Loucy (cell line): ENCODE results near the gene CIAO3.
A peak's percentile ranks its signal among the peaks of the same experiment; 100 is the strongest.

Source experiments
- H2AFZ ChIP-seq: fragments of 200-600 bp; sonication (generic); 2 replicates; pipeline ENCODE4 v1.6.0; 2016; ENCODE audit warnings: antibody characterized with exemption, mild to moderate bottlenecking, low read length, moderate library complexity
- H3F3A ChIP-seq: fragments of 200-600 bp; 2 replicates; pipeline ENCODE4 v1.6.0; 2016; ENCODE audit warnings: antibody characterized with exemption, low read depth, mild to moderate bottlenecking
- H3K27me3 ChIP-seq: fragments of 200-600 bp; sonication (generic); 2 replicates; pipeline ENCODE4 v1.6.1; 2014; ENCODE audit warnings: low read length, mild to moderate bottlenecking; ENCODE audit not compliant: insufficient read depth, poor library complexity, severe bottlenecking
- H3K36me3 ChIP-seq: fragments of 200-600 bp; sonication (generic); 2 replicates; pipeline ENCODE4 v1.6.1; 2016; ENCODE audit warnings: low read length; ENCODE audit not compliant: insufficient read depth
- H3K4me1 ChIP-seq: fragments of 200-600 bp; sonication (generic); 2 replicates; pipeline ENCODE4 v1.5.1; 2014; ENCODE audit warnings: low read length, mild to moderate bottlenecking; ENCODE audit not compliant: insufficient read depth, poor library complexity, severe bottlenecking
- H3K4me2 ChIP-seq: fragments of 200-600 bp; sonication (generic); 2 replicates; pipeline ENCODE4 v1.6.0; 2014; ENCODE audit warnings: antibody characterized with exemption, low read length, low read depth, mild to moderate bottlenecking; ENCODE audit not compliant: poor library complexity, severe bottlenecking
- H3K4me3 ChIP-seq: fragments of 200-600 bp; sonication (generic); 2 replicates; pipeline ENCODE4 v1.5.1; 2014; ENCODE audit warnings: low read length, mild to moderate bottlenecking, mixed read lengths; ENCODE audit not compliant: poor library complexity, severe bottlenecking
- H3K79me2 ChIP-seq: fragments of 200-600 bp; sonication (generic); 2 replicates; pipeline ENCODE4 v1.6.1; 2014; ENCODE audit warnings: low read length; ENCODE audit not compliant: insufficient read depth
- H3K9ac ChIP-seq: fragments of 200-600 bp; sonication (generic); 2 replicates; pipeline ENCODE4 v1.6.0; 2014; ENCODE audit warnings: mild to moderate bottlenecking, low read depth, low read length, moderate library complexity; ENCODE audit not compliant: poor library complexity, severe bottlenecking
- H3K9me2 ChIP-seq: fragments of 200-600 bp; sonication (generic); replicated peaks from 2 replicates; pipeline ENCODE4 v1.6.1; 2016; ENCODE audit warnings: low read depth, low read length, mixed read lengths
- H3K9me3 ChIP-seq: fragments of 200-600 bp; sonication (generic); 2 replicates; pipeline ENCODE4 v1.6.1; 2014; ENCODE audit warnings: mild to moderate bottlenecking, antibody characterized with exemption, low read length, low read depth; ENCODE audit not compliant: insufficient read depth
- H4K20me1 ChIP-seq: fragments of 200-600 bp; sonication (generic); 2 replicates; pipeline ENCODE4 v1.6.0; 2014; ENCODE audit warnings: antibody characterized with exemption, low read length, mild to moderate bottlenecking; ENCODE audit not compliant: insufficient read depth, poor library complexity, severe bottlenecking
- CTCF ChIP-seq: fragments of 200-600 bp; sonication (generic); conservative IDR thresholded peaks from 2 replicates; pipeline ENCODE4 v1.5.1; 2014; ENCODE audit warnings: mild to moderate bottlenecking, antibody characterized with exemption, low read length
- EZH2phosphoT487 ChIP-seq: fragments of 200-600 bp; IDR thresholded peaks from 2 replicates; pipeline ENCODE4 v1.6.1; 2018; ENCODE audit warnings: antibody characterized with exemption, mild to moderate bottlenecking, moderate library complexity, borderline replicate concordance

The CIAO3 gene

GRCh38 chr16:720447-720989 lies 20.3 kb downstream of the CIAO3 start:
- Histone ChIP-seq H3K4me1 (peaks cover 7% of the 10 kb centered on the region), H2AFZ (peak overlapping the region; percentile 73; the same call in 1 of the 2 replicates), H3K9me2 (no peaks in the 10 kb centered on the region), H3K79me2 (no peaks in the 10 kb centered on the region), H3K4me3 (peak overlapping the region; percentile 83), H3K9ac (peak overlapping the region; percentile 91), H3K36me3 (no peaks in the 10 kb centered on the region), H3F3A (no peaks in the 10 kb centered on the region), H3K9me3 (no peaks in the 10 kb centered on the region), H3K4me2 (peak overlapping the region; percentile 85), H3K27me3 (no peaks in the 10 kb centered on the region), H4K20me1 (no peaks in the 10 kb centered on the region)
- TF ChIP-seq EZH2phosphoT487 (no peak), CTCF (0 out of 2 replicates have a peak, but pooled peaks have one; percentile 19)

- Histone ChIP-seq H3K27me3 (no peaks in the 10 kb centered on the region), H3K9me3 (no peaks in the 10 kb centered on the region), H3K4me2 (peak overlapping the region; percentile 85), H3K9ac (peak overlapping the region; percentile 91), H3K9me2 (no peaks in the 10 kb centered on the region), H3F3A (no peaks in the 10 kb centered on the region), H3K4me3 (peak overlapping the region; percentile 83), H4K20me1 (no peaks in the 10 kb centered on the region), H3K4me1 (peaks cover 7% of the 10 kb centered on the region), H3K79me2 (no peaks in the 10 kb centered on the region), H2AFZ (0 out of 2 replicates have a peak overlapping the region, but pooled peaks have one; percentile 73), H3K36me3 (no peaks in the 10 kb centered on the region)
- TF ChIP-seq EZH2phosphoT487, result no peak
- no peak for TF ChIP-seq CTCF
Observed at GRCh38 chr16:719815-720446, 20.9 kb downstream of the CIAO3 start.

- Histone ChIP-seq H3K36me3 (no peaks in the 10 kb centered on the region), H4K20me1 (no peaks in the 10 kb centered on the region), H3K9me2 (no peaks in the 10 kb centered on the region), H3K4me1 (peaks cover 7% of the 10 kb centered on the region), H3F3A (no peaks in the 10 kb centered on the region), H3K79me2 (no peaks in the 10 kb centered on the region), H3K9me3 (no peaks in the 10 kb centered on the region), H3K4me2 (peak overlapping the region; percentile 85), H2AFZ (no peak overlapping the region), H3K27me3 (no peaks in the 10 kb centered on the region), H3K4me3 (peak overlapping the region; percentile 83), H3K9ac (peak overlapping the region; percentile 91)
- TF ChIP-seq EZH2phosphoT487, result no peak
- no peak for TF ChIP-seq CTCF
Observed at GRCh38 chr16:718922-719321, 21.9 kb downstream of the CIAO3 start.
